ENCODE data around the gene FES. TPM values are rescaled to one million over a fixed set of nuclear protein-coding genes. Genes with fewer than 3 reads are reported as not detected.
A peak's percentile ranks its signal among the peaks of the same experiment; 100 is the strongest.
"Not testable (repeated sequence)": the region's sequence is repeated elsewhere in the genome, so short reads cannot be mapped to it uniquely, and the experiment has no call there.

Gene FES
- total and polyA plus RNA-seq, 8 donors = 3.9 to 26.5 (median 9.1) TPM

GRCh38 chr15:90895571-90896117, 11.3 kb downstream of the FES start:
- no peak for FAIRE-seq
- intact Hi-C loops (cut with DNase I) = no loop called here
- Histone ChIP-seq H3K36me3 (peaks cover 0 to 17% (median 9%) of the 10 kb centered on the region in 3 donors), H3K4me3 (no peak overlapping the region), H3K27me3 (no peaks in the 10 kb centered on the region), H3K4me1 (no peaks in the 10 kb centered on the region), H3K27ac (no peak overlapping the region), H3K9me3 (no peaks in the 10 kb centered on the region)
- ATAC-seq = peak in 1 of 4 donors; percentile 31
- DNase-seq = no peak
- TF ChIP-seq CTCF (IDR thresholded peaks at IDR 0.05) = no peak
- 74 to 83% methylated on average over 10 of the region's 10 CpGs for WGBS, 2 donors

- H3K36me3 ChIP-seq = peaks cover 0 to 12% (median 9%) of the 10 kb centered on the region in 3 donors
- H3K27me3 ChIP-seq; H3K4me1 ChIP-seq; FAIRE-seq; ATAC-seq; H3K9me3 ChIP-seq; DNase-seq; H3K27ac ChIP-seq; H3K4me3 ChIP-seq; intact Hi-C loops (cut with DNase I): not testable (repeated sequence)
- WGBS, 2 donors = 92 to 96% methylated on average over 14 of the region's 14 CpGs
Measured at GRCh38 chr15:90897131-90897655, 12.9 kb downstream of the FES start.

GRCh38 chr15:90901175-90902039, 17.1 kb downstream of the FES start:
- DNase-seq (peak in 1 of 6 donors; percentile 23), FAIRE-seq (no peak), ATAC-seq (no peak)
- H3K36me3 ChIP-seq = peaks cover 0 to 7% (median under 1%) of the 10 kb centered on the region in 3 donors
- H3K27ac ChIP-seq = peak overlapping the region; percentile 80 to 92 (median 86)
- H3K4me3 ChIP-seq = peak overlapping the region in 3 of 4 donors; percentile 18 to 82 (median 63)
- no peaks in the 10 kb centered on the region for H3K9me3 ChIP-seq
- H3K4me1 ChIP-seq = peaks cover 10 to 33% (median 15%) of the 10 kb centered on the region in 3 donors
- no peak for TF ChIP-seq CTCF (IDR thresholded peaks at IDR 0.05)
- intact Hi-C loops (cut with DNase I) = no loop called here
- no peaks in the 10 kb centered on the region for H3K27me3 ChIP-seq
- whole genome bisulfite sequencing, 2 donors = 31 to 33% methylated on average over 14 of the region's 14 CpGs

GRCh38 chr15:90902040-90902839, 17.9 kb downstream of the FES start:
- Histone ChIP-seq H3K27me3 (no peaks in the 10 kb centered on the region), H3K4me3 (peak overlapping the region; percentile 18 to 82 (median 57)), H3K27ac (peak overlapping the region; percentile 80 to 92 (median 86)), H3K9me3 (no peaks in the 10 kb centered on the region), H3K36me3 (peaks cover 0 to 9% (median 9%) of the 10 kb centered on the region in 3 donors), H3K4me1 (peaks cover 10 to 41% (median 22%) of the 10 kb centered on the region in 3 donors)
- DNase-seq (peak; percentile 74 to 90 (median 84)), ATAC-seq (peak; percentile 74 to 87 (median 78)), FAIRE-seq (no peak)
- TF ChIP-seq CTCF (IDR thresholded peaks at IDR 0.05) = peak in 3 of 4 donors; percentile 54 to 73 (median 71)
- intact Hi-C loops (cut with DNase I) = no loop called here
- 0% methylated on average over 46 to 71 of the region's 71 CpGs for WGBS, 2 donors
